Activated T-helper 17 cell treated with anti-CD3 and anti-CD28 coated beads, Interleukin-2, amount 50 U/mL, for 72 hours (primary cell): ENCODE data around the gene C19orf73. TPM values are rescaled to one million over a fixed set of nuclear protein-coding genes. Genes with fewer than 3 reads are reported as not detected.
"Not testable (repeated sequence)": the region's sequence is repeated elsewhere in the genome, so short reads cannot be mapped to it uniquely, and the experiment has no call there.

ENCODE experiments used
- ATAC-seq: fragments of 150-1000 bp; cut with Tn5 transposase; replicated peaks from 2 replicates; pipeline ENCODE4 v1.10.0; 2021; ENCODE audit warnings: mild to moderate bottlenecking, moderate library complexity
- H3K27ac Mint-ChIP-seq: one replicate; pipeline ENCODE4 v1.8.0; 2022; ENCODE audit warnings: mixed read lengths
- H3K27me3 Mint-ChIP-seq: one replicate; pipeline ENCODE4 v1.8.0; 2022; ENCODE audit warnings: mixed read lengths
- H3K36me3 Mint-ChIP-seq: one replicate; pipeline ENCODE4 v1.8.0; 2022; ENCODE audit warnings: low read depth, mild to moderate bottlenecking, mixed read lengths
- H3K4me1 Mint-ChIP-seq: one replicate; pipeline ENCODE4 v1.8.0; 2022; ENCODE audit warnings: mixed read lengths
- H3K4me3 Mint-ChIP-seq: one replicate; pipeline ENCODE4 v1.8.0; 2022; ENCODE audit warnings: mild to moderate bottlenecking, mixed read lengths
- H3K9me3 Mint-ChIP-seq: one replicate; pipeline ENCODE4 v1.8.0; 2022; ENCODE audit warnings: mixed read lengths
- total RNA-seq, 2 donors: library from RNA; stranded (reverse); gene quantifications; one replicate each; pipeline ENCODE4 v1.2.3, GENCODE V29; 2022

Gene C19orf73
- total RNA-seq, 2 donors from 2014 or later = 0.50 to 1.3 TPM

- Mint-ChIP-seq H3K27me3 (peaks cover 8% of the 10 kb centered on the region), H3K4me3 (peak overlapping the region; percentile 92), H3K4me1 (peaks cover 18% of the 10 kb centered on the region), H3K27ac (peak overlapping the region; percentile 99), H3K36me3 (peaks cover 44% of the 10 kb centered on the region), H3K9me3 (no peaks in the 10 kb centered on the region)
- no peak for ATAC-seq
Observed at GRCh38 chr19:49084206-49085019, 34.5 kb downstream of the C19orf73 start.

DNA sequence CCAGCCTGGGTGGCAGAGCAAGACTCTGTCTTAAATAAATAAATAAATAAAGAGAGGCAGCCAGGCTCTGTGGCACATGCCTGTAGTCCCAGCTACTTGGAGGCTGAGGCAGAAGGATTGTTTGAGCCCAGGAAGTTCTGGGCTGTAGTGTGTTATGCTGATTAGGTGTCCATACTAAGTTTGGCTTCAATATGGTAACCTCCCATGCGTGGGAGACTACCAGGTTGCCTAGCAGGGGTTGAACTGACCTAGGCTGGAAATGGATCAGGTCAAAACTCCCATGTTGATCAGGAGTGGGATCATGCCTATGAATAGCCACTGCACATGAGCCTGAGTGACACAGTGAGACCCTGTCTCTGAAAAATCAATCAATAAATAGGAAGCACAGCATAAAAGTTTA, 37.7 kb downstream of the C19orf73 start:
- H3K27me3 Mint-ChIP-seq = peaks cover 8% of the 10 kb centered on the region
- H3K4me3 Mint-ChIP-seq = no peak overlapping the region
- H3K9me3 Mint-ChIP-seq = no peaks in the 10 kb centered on the region
- H3K4me1 Mint-ChIP-seq = peaks cover 7% of the 10 kb centered on the region
- no peak for ATAC-seq
- H3K36me3 Mint-ChIP-seq = peaks cover 14% of the 10 kb centered on the region
- peak overlapping the region; percentile 15 for H3K27ac Mint-ChIP-seq

DNA sequence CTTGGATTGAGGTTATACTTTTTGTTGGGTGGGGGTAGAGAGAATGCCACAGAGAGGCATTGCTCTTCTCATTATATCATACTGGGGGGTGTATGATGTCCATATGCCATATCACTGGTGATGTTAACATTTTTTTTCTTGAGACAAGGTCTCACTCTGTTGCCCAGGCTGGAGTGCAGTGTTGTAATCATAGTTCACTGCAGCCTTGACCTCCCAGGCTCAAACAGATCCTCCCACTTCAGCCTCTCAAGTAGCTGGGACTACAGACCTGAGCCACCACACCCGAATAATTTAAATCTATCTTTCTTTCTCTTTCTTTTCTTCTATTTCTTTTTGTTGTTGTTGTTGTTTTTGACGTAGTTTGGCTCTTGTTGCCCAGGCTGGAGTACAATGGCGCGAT, 38.6 kb downstream of the C19orf73 start:
- H3K27me3 Mint-ChIP-seq = peaks cover 13% of the 10 kb centered on the region
- no peaks in the 10 kb centered on the region for H3K9me3 Mint-ChIP-seq
- H3K27ac Mint-ChIP-seq = no peak overlapping the region
- no peak overlapping the region for H3K4me3 Mint-ChIP-seq
- H3K36me3 Mint-ChIP-seq = peaks cover 5% of the 10 kb centered on the region
- ATAC-seq = no peak
- peaks cover 5% of the 10 kb centered on the region for H3K4me1 Mint-ChIP-seq

DNA sequence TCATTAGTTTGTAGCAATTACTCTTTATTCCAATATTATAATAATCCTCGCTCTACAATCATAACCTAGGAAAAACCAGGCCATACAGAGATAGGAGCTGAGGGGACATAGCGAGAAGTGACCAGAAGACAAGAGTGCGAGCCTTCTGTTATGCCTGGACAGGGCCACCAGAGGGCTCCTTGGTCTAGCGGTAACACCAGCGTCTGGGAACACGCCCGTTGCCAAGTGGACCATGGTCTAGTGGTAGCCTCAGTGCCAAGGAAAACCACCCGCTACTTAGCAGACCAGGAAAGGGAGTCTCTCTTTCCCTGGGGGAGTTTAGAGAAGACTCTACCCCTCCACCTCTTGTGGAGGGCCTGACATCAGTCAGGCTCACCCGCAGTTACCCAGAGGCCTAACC, 44.1 kb downstream of the C19orf73 start:
- Mint-ChIP-seq H3K36me3 (peaks cover 10% of the 10 kb centered on the region), H3K27me3 (peaks cover 26% of the 10 kb centered on the region)
- not testable (repeated sequence) for H3K4me3 Mint-ChIP-seq, ATAC-seq, H3K9me3 Mint-ChIP-seq, H3K4me1 Mint-ChIP-seq, H3K27ac Mint-ChIP-seq

- H3K27ac Mint-ChIP-seq = no peak overlapping the region
- H3K36me3 Mint-ChIP-seq = peaks cover 10% of the 10 kb centered on the region
- H3K9me3 Mint-ChIP-seq = no peaks in the 10 kb centered on the region
- H3K4me3 Mint-ChIP-seq = peak overlapping the region; percentile 53
- no peak for ATAC-seq
- H3K27me3 Mint-ChIP-seq = peaks cover 34% of the 10 kb centered on the region
- H3K4me1 Mint-ChIP-seq = peaks cover 9% of the 10 kb centered on the region
Observed at GRCh38 chr19:49073514-49074378, 45.2 kb downstream of the C19orf73 start.

GRCh38 chr19:49071860-49072547, 46.9 kb downstream of the C19orf73 start:
- H3K9me3 Mint-ChIP-seq = no peaks in the 10 kb centered on the region
- peaks cover 10% of the 10 kb centered on the region for H3K36me3 Mint-ChIP-seq
- peaks cover 9% of the 10 kb centered on the region for H3K4me1 Mint-ChIP-seq
- peaks cover 43% of the 10 kb centered on the region for H3K27me3 Mint-ChIP-seq
- no peak for ATAC-seq
- no peak overlapping the region for H3K27ac Mint-ChIP-seq
- no peak overlapping the region for H3K4me3 Mint-ChIP-seq

- Mint-ChIP-seq H3K27me3 (peaks cover 54% of the 10 kb centered on the region), H3K4me3 (no peak overlapping the region), H3K4me1 (peaks cover 9% of the 10 kb centered on the region), H3K9me3 (no peaks in the 10 kb centered on the region), H3K36me3 (peaks cover 10% of the 10 kb centered on the region), H3K27ac (no peak overlapping the region)
- ATAC-seq = no peak
Observed at GRCh38 chr19:49070416-49070815, 48.5 kb downstream of the C19orf73 start.

DNA sequence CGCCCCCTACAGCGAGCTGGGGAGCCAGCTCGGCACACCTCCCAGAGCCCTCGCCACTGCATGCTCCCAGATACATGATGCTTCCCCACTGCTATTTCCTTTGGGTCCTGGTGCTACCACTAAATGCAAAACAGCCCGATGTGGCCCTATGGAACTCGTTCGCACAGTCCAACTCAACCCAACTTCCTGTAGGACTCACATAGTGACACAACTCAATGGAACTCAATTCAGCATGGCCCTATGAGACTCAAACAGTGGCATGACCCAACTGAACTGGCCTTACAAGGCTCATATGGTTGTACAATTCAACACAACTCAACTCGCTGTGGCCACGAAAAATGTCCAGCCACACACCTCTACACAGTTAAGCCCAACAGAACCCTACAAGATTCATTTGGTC, 49.9 kb downstream of the C19orf73 start:
- H3K27me3 Mint-ChIP-seq = peaks cover 53% of the 10 kb centered on the region
- H3K4me3 Mint-ChIP-seq = no peak overlapping the region
- no peak for ATAC-seq
- H3K9me3 Mint-ChIP-seq = no peaks in the 10 kb centered on the region
- H3K4me1 Mint-ChIP-seq = peaks cover 9% of the 10 kb centered on the region
- no peak overlapping the region for H3K27ac Mint-ChIP-seq
- peaks cover 10% of the 10 kb centered on the region for H3K36me3 Mint-ChIP-seq

Other genes starting within 250 kb of the C19orf73 start
- 100 to 1,000 TPM in 1 of 2 donors, 10 to 100 TPM in 1; 75.1 to 129 TPM for gene PPP1R15A, start 246.7 kb downstream of the C19orf73 start, total RNA-seq
- not detected for gene TULP2, start 220.4 kb downstream of the C19orf73 start, total RNA-seq
- gene NUCB1, start 218.8 kb downstream of the C19orf73 start, total RNA-seq = 100 to 1,000 TPM; 158 to 184 TPM
- gene DHDH, start 185.4 kb downstream of the C19orf73 start, total RNA-seq = 1 to 10 TPM; 1.2 to 3.8 TPM
- gene BAX, start 164.3 kb downstream of the C19orf73 start, total RNA-seq = 100 to 1,000 TPM; 286 to 464 TPM
- gene FTL, start 153.8 kb downstream of the C19orf73 start, total RNA-seq = 1,000 to 10,000 TPM; 1,320 to 1,710 TPM
- gene GYS1, start 125.8 kb downstream of the C19orf73 start, total RNA-seq = 10 to 100 TPM; 50.8 to 99.9 TPM
- 100 to 1,000 TPM; 100 to 166 TPM for gene RUVBL2, start 125.3 kb downstream of the C19orf73 start, total RNA-seq
- gene LHB, start 102.1 kb downstream of the C19orf73 start, total RNA-seq = not detected
- gene CGB3, start 94.8 kb downstream of the C19orf73 start, total RNA-seq = not detected
- not detected for gene CGB2, start 87.3 kb downstream of the C19orf73 start, total RNA-seq
- not detected for gene CGB1, start 82.2 kb downstream of the C19orf73 start, total RNA-seq
- gene CGB5, start 75.3 kb downstream of the C19orf73 start, total RNA-seq = not detected
- gene CGB8, start 70.0 kb downstream of the C19orf73 start, total RNA-seq = not detected
- gene CGB7, start 61.4 kb downstream of the C19orf73 start, total RNA-seq = under 1 TPM in 1 of 2 donors, not detected in 1; 0.32 TPM
- not detected for gene NTF4, start 54.3 kb downstream of the C19orf73 start, total RNA-seq
- gene KCNA7, start 46.4 kb downstream of the C19orf73 start, total RNA-seq = not detected
- gene SNRNP70, start 33.7 kb downstream of the C19orf73 start, total RNA-seq = 100 to 1,000 TPM; 114 to 204 TPM
- gene LIN7B, start 4.8 kb downstream of the C19orf73 start, total RNA-seq = 1 to 10 TPM; 4.1 to 4.7 TPM
- 1 to 10 TPM; 3.6 to 3.9 TPM for gene PPFIA3, start 401 bp upstream of the C19orf73 start, total RNA-seq
- not detected for gene HRC, start 36.3 kb upstream of the C19orf73 start, total RNA-seq
- gene TRPM4, start 38.6 kb upstream of the C19orf73 start, total RNA-seq = under 1 TPM in 1 of 2 donors, not detected in 1; 0.52 TPM
- gene SLC6A16, start 206.0 kb upstream of the C19orf73 start, total RNA-seq = 1 to 10 TPM; 1.1 to 1.4 TPM
- gene CD37, start 216.3 kb upstream of the C19orf73 start, total RNA-seq = 100 to 1,000 TPM; 125 to 168 TPM
- under 1 TPM in 1 of 2 donors, not detected in 1; 0.16 TPM for gene TEAD2, start 243.3 kb upstream of the C19orf73 start, total RNA-seq
- not detected for gene DKKL1, start 244.7 kb upstream of the C19orf73 start, total RNA-seq